ENCODE data around the gene HMGCS2. TPM values are rescaled to one million over a fixed set of nuclear protein-coding genes. Genes with fewer than 3 reads are reported as not detected.

The HMGCS2 gene
- total RNA-seq, 1 donor from 2014 or later: not detected

DNA sequence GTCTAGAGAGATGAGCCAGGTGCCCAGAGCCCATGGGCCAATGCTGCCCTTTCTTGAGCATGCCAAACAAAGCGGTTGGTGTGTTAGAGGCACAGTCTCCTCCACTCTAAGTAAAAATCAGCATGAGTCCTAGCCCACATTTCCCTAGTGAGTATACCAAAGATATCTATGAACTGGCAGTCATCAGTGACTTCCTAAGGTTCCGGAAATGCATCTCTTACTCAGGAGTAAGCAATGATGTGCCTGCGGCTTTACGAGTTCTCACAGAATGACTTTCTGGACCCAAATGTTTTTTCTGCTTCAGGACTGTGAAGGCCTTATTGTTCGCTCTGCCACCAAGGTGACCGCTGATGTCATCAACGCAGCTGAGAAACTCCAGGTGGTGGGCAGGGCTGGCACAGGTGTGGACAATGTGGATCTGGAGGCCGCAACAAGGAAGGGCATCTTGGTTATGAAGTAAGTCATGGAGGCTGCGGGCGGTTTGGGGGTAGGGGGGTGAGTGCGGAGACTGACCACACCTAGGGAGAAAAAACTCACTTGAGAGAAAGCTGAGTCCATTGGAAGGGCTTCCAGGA is 47.8 kb downstream of the HMGCS2 start:
- H3K4me1 ChIP-seq: peaks cover 4% of the 10 kb centered on the region
- H3K27me3 ChIP-seq: no peaks in the 10 kb centered on the region
- Mint-ChIP-seq H3K27ac (no peak overlapping the region), H3K27me3 (ENCODE audit: insufficient read depth, low read depth) (no peaks in the 10 kb centered on the region), H3K4me3 (no peak overlapping the region), H3K9me3 (no peaks in the 10 kb centered on the region), H3K4me1 (peaks cover 4% of the 10 kb centered on the region), H3K36me3 (peaks cover 57% of the 10 kb centered on the region)
- no peak overlapping the region for H3K27ac ChIP-seq
- no peak overlapping the region for H3K9ac ChIP-seq
- no peaks in the 10 kb centered on the region for H3K36me3 ChIP-seq
- H3K4me2 ChIP-seq: no peak overlapping the region
- DNase-seq (ENCODE audit: low spot score): no peak
- H3K4me3 ChIP-seq: no peak overlapping the region
- H3K79me2 ChIP-seq (ENCODE audit: low read depth): peaks cover 64% of the 10 kb centered on the region
- H3K9me3 ChIP-seq (ENCODE audit: low read depth): no peaks in the 10 kb centered on the region
- no peaks in the 10 kb centered on the region for H3F3A ChIP-seq (ENCODE audit: low read depth)
- TF ChIP-seq EZH2 (IDR thresholded peaks at IDR 0.05): no peak
- TF ChIP-seq, protein P1, sequence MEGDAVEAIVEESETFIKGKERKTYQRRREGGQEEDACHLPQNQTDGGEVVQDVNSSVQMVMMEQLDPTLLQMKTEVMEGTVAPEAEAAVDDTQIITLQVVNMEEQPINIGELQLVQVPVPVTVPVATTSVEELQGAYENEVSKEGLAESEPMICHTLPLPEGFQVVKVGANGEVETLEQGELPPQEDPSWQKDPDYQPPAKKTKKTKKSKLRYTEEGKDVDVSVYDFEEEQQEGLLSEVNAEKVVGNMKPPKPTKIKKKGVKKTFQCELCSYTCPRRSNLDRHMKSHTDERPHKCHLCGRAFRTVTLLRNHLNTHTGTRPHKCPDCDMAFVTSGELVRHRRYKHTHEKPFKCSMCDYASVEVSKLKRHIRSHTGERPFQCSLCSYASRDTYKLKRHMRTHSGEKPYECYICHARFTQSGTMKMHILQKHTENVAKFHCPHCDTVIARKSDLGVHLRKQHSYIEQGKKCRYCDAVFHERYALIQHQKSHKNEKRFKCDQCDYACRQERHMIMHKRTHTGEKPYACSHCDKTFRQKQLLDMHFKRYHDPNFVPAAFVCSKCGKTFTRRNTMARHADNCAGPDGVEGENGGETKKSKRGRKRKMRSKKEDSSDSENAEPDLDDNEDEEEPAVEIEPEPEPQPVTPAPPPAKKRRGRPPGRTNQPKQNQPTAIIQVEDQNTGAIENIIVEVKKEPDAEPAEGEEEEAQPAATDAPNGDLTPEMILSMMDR (IDR thresholded peaks at IDR 0.05): no peak
- TF ChIP-seq EZH2phosphoT487 (IDR thresholded peaks at IDR 0.05): no peak
- H2AFZ ChIP-seq (replicated peaks): no peak overlapping the region
- peaks cover 61% of the 10 kb centered on the region for H4K20me1 ChIP-seq (ENCODE audit: low read depth)

- Mint-ChIP-seq H3K27ac (no peak overlapping the region), H3K4me3 (no peak overlapping the region), H3K9me3 (no peaks in the 10 kb centered on the region), H3K27me3 (ENCODE audit: insufficient read depth, low read depth) (no peaks in the 10 kb centered on the region), H3K4me1 (peaks cover 22% of the 10 kb centered on the region), H3K36me3 (peaks cover 48% of the 10 kb centered on the region)
- Histone ChIP-seq H3K79me2 (ENCODE audit: low read depth) (peaks cover 84% of the 10 kb centered on the region), H3F3A (ENCODE audit: low read depth) (peaks cover 9% of the 10 kb centered on the region), H3K9ac (no peak overlapping the region), H3K36me3 (no peaks in the 10 kb centered on the region), H3K4me3 (no peak overlapping the region), H3K27me3 (no peaks in the 10 kb centered on the region), H3K4me2 (no peak overlapping the region), H3K27ac (no peak overlapping the region), H3K4me1 (peaks cover 24% of the 10 kb centered on the region), H3K9me3 (ENCODE audit: low read depth) (no peaks in the 10 kb centered on the region), H2AFZ (replicated peaks) (no peak overlapping the region), H4K20me1 (ENCODE audit: low read depth) (peaks cover 81% of the 10 kb centered on the region)
- no peak for TF ChIP-seq EZH2 (IDR thresholded peaks at IDR 0.05)
- TF ChIP-seq EZH2phosphoT487 (IDR thresholded peaks at IDR 0.05): no peak
- TF ChIP-seq, protein P1 (IDR thresholded peaks at IDR 0.05): no peak
- DNase-seq (ENCODE audit: low spot score): no peak
These were observed 49.7 kb downstream of the HMGCS2 start for GRCh38 chr1:119718972-119719371.

DNA sequence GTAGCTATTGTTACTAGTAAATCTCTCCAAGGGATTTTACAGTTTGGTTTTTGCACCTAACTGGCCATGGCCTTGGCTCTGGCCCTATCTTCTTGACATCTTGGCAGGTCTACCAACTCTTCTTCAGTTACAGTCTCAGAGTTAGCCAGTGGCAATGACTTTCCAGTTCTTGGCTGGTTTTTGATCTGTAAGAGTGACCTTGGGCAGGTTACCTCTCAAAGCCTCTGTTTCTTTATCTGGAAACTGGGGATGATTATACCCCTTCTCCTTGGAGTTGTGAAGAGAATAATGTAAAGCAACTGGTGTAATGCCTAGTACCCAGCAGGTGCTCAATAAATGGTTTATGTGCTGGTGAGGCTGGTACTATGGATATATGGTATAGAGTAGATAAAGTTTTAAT is 50.3 kb downstream of the HMGCS2 start:
- H3K27me3 Mint-ChIP-seq (ENCODE audit: insufficient read depth, low read depth): no peaks in the 10 kb centered on the region
- Histone ChIP-seq H3K9me3 (ENCODE audit: low read depth) (no peaks in the 10 kb centered on the region), H3K27ac (no peak overlapping the region), H3K4me1 (peaks cover 29% of the 10 kb centered on the region), H3K36me3 (no peaks in the 10 kb centered on the region), H4K20me1 (ENCODE audit: low read depth) (peaks cover 87% of the 10 kb centered on the region), H2AFZ (replicated peaks) (no peak overlapping the region), H3K9ac (no peak overlapping the region), H3K27me3 (no peaks in the 10 kb centered on the region), H3F3A (ENCODE audit: low read depth) (peaks cover 15% of the 10 kb centered on the region), H3K79me2 (ENCODE audit: low read depth) (peaks cover 89% of the 10 kb centered on the region), H3K4me3 (no peak overlapping the region), H3K4me2 (no peak overlapping the region)
- H3K4me3 Mint-ChIP-seq: no peak overlapping the region
- peaks cover 44% of the 10 kb centered on the region for H3K36me3 Mint-ChIP-seq
- no peak for TF ChIP-seq EZH2 (IDR thresholded peaks at IDR 0.05)
- TF ChIP-seq, protein P1 (IDR thresholded peaks at IDR 0.05): no peak
- TF ChIP-seq EZH2phosphoT487 (IDR thresholded peaks at IDR 0.05): no peak
- H3K4me1 Mint-ChIP-seq: peaks cover 27% of the 10 kb centered on the region
- H3K27ac Mint-ChIP-seq: no peak overlapping the region
- H3K9me3 Mint-ChIP-seq: no peaks in the 10 kb centered on the region
- DNase-seq (ENCODE audit: low spot score): no peak
